Cardiac muscle cell (in vitro differentiated cells and primary cell): ENCODE measurements around the gene POLD2. TPM values are rescaled to one million over a fixed set of nuclear protein-coding genes. Genes with fewer than 3 reads are reported as not detected.

ENCODE experiments used
- DNase-seq, 2 donors: peaks; one replicate each; pipeline versions ENCODE4 v3.0.0 to v3.0.0-alpha.2; 2010 to 2017; ENCODE audit warnings: low read depth in 1 of 2, low spot score in 1 of 2
- H3K27ac ChIP-seq: fragments of 200-600 bp; sonication (generic); 2 replicates; pipeline ENCODE4 v1.5.1; 2016
- H3K27me3 ChIP-seq: fragments of 200-600 bp; sonication (generic); 2 replicates; pipeline ENCODE4 v1.6.0; 2016; ENCODE audit warnings: control low read depth
- H3K36me3 ChIP-seq: fragments of 200-600 bp; sonication (generic); 2 replicates; pipeline ENCODE4 v1.5.1; 2016; ENCODE audit warnings: control low read depth
- H3K4me1 ChIP-seq: fragments of 200-600 bp; sonication (generic); 2 replicates; pipeline ENCODE4 v1.8.1; 2017; ENCODE audit warnings: low read depth, mild to moderate bottlenecking, mixed run types
- H3K4me3 ChIP-seq: fragments of 200-600 bp; sonication (generic); 2 replicates; pipeline ENCODE4 v1.5.1; 2016; ENCODE audit warnings: mild to moderate bottlenecking
- H3K9me3 ChIP-seq: fragments of 200-600 bp; sonication (generic); 2 replicates; pipeline ENCODE4 v1.5.1; 2017; ENCODE audit warnings: low read depth, mild to moderate bottlenecking, control low read depth
- polyA plus RNA-seq: library from polyadenylated mRNA; unstranded; fragments of >200 nt; fragmentation: Nextera tagmentation; extraction: Ambion mirVana; gene quantifications from 2 replicates; pipeline ENCODE4 v1.2.1, GENCODE V29; 2016
- total RNA-seq: library from RNA; depleted of rRNA; stranded (reverse); fragments of >200 nt; gene quantifications from 2 replicates; pipeline ENCODE4 v1.2.3, GENCODE V29; 2016
- TF ChIP-seq, protein P1 (sequence below): IDR thresholded peaks from 2 replicates; pipeline ENCODE4 v1.5.1; 2012; ENCODE audit warnings: low read depth, mild to moderate bottlenecking, low read length

Gene POLD2
- total and polyA plus RNA-seq, 2 experiments from 2014 or later = 133 to 194 TPM

DNA sequence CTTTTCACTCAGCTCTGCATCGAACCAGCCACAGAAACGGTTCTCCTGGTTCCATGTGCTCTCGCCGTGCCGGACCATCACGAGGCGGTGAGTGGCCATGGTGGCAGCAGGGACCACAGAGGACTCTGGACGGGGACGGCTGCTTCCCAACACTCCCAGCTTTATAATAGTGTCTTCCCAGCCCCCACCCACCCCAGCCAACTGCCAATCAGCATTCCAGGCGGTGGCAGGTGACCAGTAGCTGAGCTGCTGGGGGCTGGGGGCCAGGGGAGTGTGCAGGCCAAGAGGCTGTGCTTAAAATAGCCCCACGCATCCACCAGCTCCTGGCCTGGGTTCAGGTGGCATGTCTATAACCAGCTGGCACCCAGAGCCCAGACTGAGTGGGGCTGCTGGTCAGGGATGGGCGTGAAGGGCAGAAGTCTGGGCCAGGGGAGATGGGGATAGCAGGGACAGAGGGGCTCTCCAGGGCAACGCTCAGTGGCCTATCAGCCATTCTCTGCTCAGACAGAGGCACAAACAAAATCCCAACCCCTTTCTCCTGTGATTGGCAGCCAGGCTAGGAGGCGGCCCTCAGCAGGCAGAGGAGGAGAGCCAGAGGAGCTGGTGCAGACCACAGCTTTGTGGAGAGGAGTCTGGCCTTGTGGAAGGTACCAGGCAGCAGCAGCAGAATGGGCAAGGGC, 57.8 kb downstream of the POLD2 start, which contains the start of gene PGAM2:
Gene PGAM2 (minus strand): TSS at position 137 of the 680 bp plus-strand sequence. CDS start 38 bp downstream, at position 99.
- no peaks in the 10 kb centered on the region for H3K36me3 ChIP-seq
- H3K4me3 ChIP-seq = peak within 1 kb of the TSS; percentile 22
- H3K27ac ChIP-seq = peak within 1 kb of the TSS; percentile 80
- DNase-seq = peak; percentile 45 to 90
- no peaks in the 10 kb centered on the region for H3K27me3 ChIP-seq
- peaks cover 44% of the 10 kb centered on the region for H3K4me1 ChIP-seq
- TF ChIP-seq, protein P1, sequence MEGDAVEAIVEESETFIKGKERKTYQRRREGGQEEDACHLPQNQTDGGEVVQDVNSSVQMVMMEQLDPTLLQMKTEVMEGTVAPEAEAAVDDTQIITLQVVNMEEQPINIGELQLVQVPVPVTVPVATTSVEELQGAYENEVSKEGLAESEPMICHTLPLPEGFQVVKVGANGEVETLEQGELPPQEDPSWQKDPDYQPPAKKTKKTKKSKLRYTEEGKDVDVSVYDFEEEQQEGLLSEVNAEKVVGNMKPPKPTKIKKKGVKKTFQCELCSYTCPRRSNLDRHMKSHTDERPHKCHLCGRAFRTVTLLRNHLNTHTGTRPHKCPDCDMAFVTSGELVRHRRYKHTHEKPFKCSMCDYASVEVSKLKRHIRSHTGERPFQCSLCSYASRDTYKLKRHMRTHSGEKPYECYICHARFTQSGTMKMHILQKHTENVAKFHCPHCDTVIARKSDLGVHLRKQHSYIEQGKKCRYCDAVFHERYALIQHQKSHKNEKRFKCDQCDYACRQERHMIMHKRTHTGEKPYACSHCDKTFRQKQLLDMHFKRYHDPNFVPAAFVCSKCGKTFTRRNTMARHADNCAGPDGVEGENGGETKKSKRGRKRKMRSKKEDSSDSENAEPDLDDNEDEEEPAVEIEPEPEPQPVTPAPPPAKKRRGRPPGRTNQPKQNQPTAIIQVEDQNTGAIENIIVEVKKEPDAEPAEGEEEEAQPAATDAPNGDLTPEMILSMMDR = no peak
- no peaks in the 10 kb centered on the region for H3K9me3 ChIP-seq

- Histone ChIP-seq H3K9me3 (no peaks in the 10 kb centered on the region), H3K36me3 (no peaks in the 10 kb centered on the region), H3K27me3 (no peaks in the 10 kb centered on the region), H3K27ac (peak overlapping the region; percentile 80), H3K4me1 (peaks cover 44% of the 10 kb centered on the region), H3K4me3 (peak overlapping the region; percentile 22)
- DNase-seq = no peak
- TF ChIP-seq, protein P1 = no peak
Measured at GRCh38 chr7:44064791-44065430, 58.4 kb downstream of the POLD2 start.

Other genes starting within 250 kb of the POLD2 start
- 30.9 and 40.2 TPM in 2 replicates for gene URGCP, start 217.0 kb downstream of the POLD2 start, total RNA-seq
- gene URGCP, start 217.0 kb downstream of the POLD2 start, polyA plus RNA-seq = 28.3 and 42.7 TPM in 2 replicates
- 12.7 and 27.3 TPM in 2 replicates for gene UBE2D4, start 197.1 kb downstream of the POLD2 start, total RNA-seq
- 16.6 and 22.5 TPM in 2 replicates for gene UBE2D4, start 197.1 kb downstream of the POLD2 start, polyA plus RNA-seq
- not detected in 2 replicates for gene SPDYE1, start 125.7 kb downstream of the POLD2 start, total RNA-seq
- gene SPDYE1, start 125.7 kb downstream of the POLD2 start, polyA plus RNA-seq = 1.6 and 1.7 TPM in 2 replicates
- gene DBNL, start 78.8 kb downstream of the POLD2 start, total RNA-seq = 130 TPM in 2 replicates
- gene DBNL, start 78.8 kb downstream of the POLD2 start, polyA plus RNA-seq = 69.3 and 129 TPM in 2 replicates
- 129 and 148 TPM in 2 replicates for gene PGAM2, start 58.0 kb downstream of the POLD2 start, total RNA-seq
- 165 and 213 TPM in 2 replicates for gene PGAM2, start 58.0 kb downstream of the POLD2 start, polyA plus RNA-seq
- 52.5 and 95.9 TPM in 2 replicates for gene POLM, start 41.0 kb downstream of the POLD2 start, total RNA-seq
- gene POLM, start 41.0 kb downstream of the POLD2 start, polyA plus RNA-seq = 25.1 and 26.7 TPM in 2 replicates
- gene AEBP1, start 19.2 kb downstream of the POLD2 start, total RNA-seq = 60.8 and 94.1 TPM in 2 replicates
- 96.0 and 107 TPM in 2 replicates for gene AEBP1, start 19.2 kb downstream of the POLD2 start, polyA plus RNA-seq
- gene MYL7, start 17.8 kb upstream of the POLD2 start, total RNA-seq = 9,288 and 26,089 TPM in 2 replicates
- 8,361 and 20,231 TPM in 2 replicates for gene MYL7, start 17.8 kb upstream of the POLD2 start, polyA plus RNA-seq
- gene GCK, start 65.9 kb upstream of the POLD2 start, total RNA-seq = 19.1 and 46.4 TPM in 2 replicates
- gene GCK, start 65.9 kb upstream of the POLD2 start, polyA plus RNA-seq = 26.7 and 62.9 TPM in 2 replicates
- 59.8 and 92.9 TPM in 2 replicates for gene YKT6, start 77.4 kb upstream of the POLD2 start, total RNA-seq
- gene YKT6, start 77.4 kb upstream of the POLD2 start, polyA plus RNA-seq = 76.2 and 105 TPM in 2 replicates
- gene CAMK2B, start 202.0 kb upstream of the POLD2 start, total RNA-seq = 7.7 and 8.4 TPM in 2 replicates
- gene CAMK2B, start 202.0 kb upstream of the POLD2 start, polyA plus RNA-seq = 17.7 and 19.3 TPM in 2 replicates